Liver (tissue), 9 donors: ENCODE measurements around the gene PRKN. TPM values are rescaled to one million over a fixed set of nuclear protein-coding genes. Genes with fewer than 3 reads are reported as not detected.

Source experiments
- DNase-seq: peaks from one replicate; pipeline ENCODE4 v3.0.0-alpha.2; 2017; ENCODE audit warnings: low spot score
- H3K27ac ChIP-seq, 2 donors: one replicate each; pipeline ENCODE4 v1.7.0; 2013; ENCODE audit warnings: inconsistent platforms in 2 of 2, low read length in 2 of 2, control low read depth in 1 of 2, low read depth in 1 of 2, mild to moderate bottlenecking in 1 of 2
- H3K27me3 ChIP-seq, 4 donors: one replicate each; pipeline versions ENCODE4 v1.6.1 to v1.7.0; 2013; ENCODE audit warnings: low read length in 3 of 4, inconsistent platforms in 1 of 4, mild to moderate bottlenecking in 1 of 4, moderate library complexity in 1 of 4; ENCODE audit not compliant: control insufficient read depth in 4 of 4, insufficient read depth in 4 of 4
- H3K36me3 ChIP-seq, 4 donors: one replicate each; pipeline versions ENCODE4 v1.6.1 to v1.7.0; 2013; ENCODE audit warnings: low read length in 3 of 4, mild to moderate bottlenecking in 3 of 4, low read depth in 1 of 4, moderate library complexity in 1 of 4; ENCODE audit not compliant: control insufficient read depth in 4 of 4, insufficient read depth in 3 of 4
- H3K4me1 ChIP-seq, 4 donors: one replicate each; pipeline versions ENCODE4 v1.6.1 to v1.7.0; 2013; ENCODE audit warnings: low read length in 3 of 4, mild to moderate bottlenecking in 3 of 4, moderate library complexity in 1 of 4; ENCODE audit not compliant: control insufficient read depth in 4 of 4, insufficient read depth in 4 of 4
- H3K4me3 ChIP-seq, 3 donors: one replicate each; pipeline versions ENCODE4 v1.6.1 to v1.7.0; 2013; ENCODE audit warnings: low read length in 3 of 3, control low read depth in 1 of 3, low read depth in 1 of 3, mild to moderate bottlenecking in 1 of 3
- H3K9ac ChIP-seq, 2 donors: one replicate each; pipeline ENCODE4 v1.7.0; 2013; ENCODE audit warnings: low read length in 2 of 2, mild to moderate bottlenecking in 2 of 2, moderate library complexity in 2 of 2, control low read depth in 1 of 2, low read depth in 1 of 2
- H3K9me3 ChIP-seq, 4 donors: one replicate each; pipeline versions ENCODE4 v1.6.1 to v1.7.0; 2013; ENCODE audit warnings: low read length in 3 of 4; ENCODE audit not compliant: control insufficient read depth in 4 of 4
- EGR1 ChIP-seq, 2 donors: IDR thresholded peaks; 2 replicates each; pipeline ENCODE4 v1.6.1; 2016 to 2018; ENCODE audit warnings: antibody characterized with exemption in 2 of 2, low read depth in 2 of 2
- FOXA1 ChIP-seq: IDR thresholded peaks from 2 replicates; pipeline ENCODE4 v1.6.1; 2016; ENCODE audit warnings: antibody characterized with exemption
- FOXA2 ChIP-seq: IDR thresholded peaks from 2 replicates; pipeline ENCODE4 v1.6.1; 2016; ENCODE audit warnings: antibody characterized with exemption
- GABPA ChIP-seq, 2 donors: IDR thresholded peaks in 1 of 2; conservative IDR thresholded peaks in 1 of 2; 2 replicates each; pipeline ENCODE4 v1.6.1; 2016; ENCODE audit warnings: antibody characterized with exemption in 2 of 2, mild to moderate bottlenecking in 1 of 2, moderate library complexity in 1 of 2
- HNF4A ChIP-seq, 2 donors: conservative IDR thresholded peaks; 2 replicates each; pipeline ENCODE4 v1.6.1; 2016; ENCODE audit warnings: antibody characterized with exemption in 2 of 2, mild to moderate bottlenecking in 2 of 2
- HNF4G ChIP-seq: IDR thresholded peaks from 2 replicates; pipeline ENCODE4 v1.6.1; 2016; ENCODE audit warnings: antibody characterized with exemption
- JUND ChIP-seq, 2 donors: IDR thresholded peaks; 2 replicates each; pipeline ENCODE4 v1.6.1; 2016; ENCODE audit warnings: antibody characterized with exemption in 2 of 2
- NR2F2 ChIP-seq: IDR thresholded peaks from 2 replicates; pipeline ENCODE4 v1.6.1; 2016; ENCODE audit warnings: antibody characterized with exemption
- RAD21 ChIP-seq, 2 donors: IDR thresholded peaks; 2 replicates each; pipeline ENCODE4 v1.6.1; 2016; ENCODE audit warnings: antibody characterized with exemption in 2 of 2, mild to moderate bottlenecking in 2 of 2
- RXRA ChIP-seq, 2 donors: IDR thresholded peaks; 2 replicates each; pipeline ENCODE4 v1.6.1; 2017 to 2018; ENCODE audit warnings: antibody characterized with exemption in 2 of 2, mild to moderate bottlenecking in 1 of 2
- SP1 ChIP-seq: IDR thresholded peaks from 2 replicates; pipeline ENCODE4 v1.6.1; 2018; ENCODE audit warnings: antibody characterized with exemption, mild to moderate bottlenecking
- TAF1 ChIP-seq: conservative IDR thresholded peaks from 2 replicates; pipeline ENCODE4 v1.6.1; 2016; ENCODE audit warnings: antibody characterized with exemption, mild to moderate bottlenecking
- YY1 ChIP-seq: IDR thresholded peaks from 2 replicates; pipeline ENCODE4 v1.6.1; 2016; ENCODE audit warnings: antibody characterized with exemption, mild to moderate bottlenecking
- WGBS: extraction: QIAGEN DNeasy Blood & Tissue Kit; methylation state at CpG from one replicate; pipeline ENCODE4 v1.1.7; 2013; 5-methylcytosine and 5-hydroxymethylcytosine counted together
- polyA plus RNA-seq, 2 donors: library from polyadenylated mRNA; stranded (reverse) in 1 of 2; unstranded in 1 of 2; fragments of 200-250 nt in 1 of 2; fragments of >200 nt in 1 of 2; fragmentation: Nextera tagmentation in 1 of 2; extraction: Ambion mirVana in 1 of 2; gene quantifications; one replicate each; pipeline versions ENCODE4 v1.2.1 to v1.2.3, GENCODE V29; 2013 to 2015
- total RNA-seq, 2 donors: library from RNA; depleted of rRNA; stranded (reverse); fragments of >200 nt; gene quantifications; one replicate each; pipeline ENCODE4 v1.2.3, GENCODE V29; 2014
- TF ChIP-seq, protein P1 (sequence below): IDR thresholded peaks from 2 replicates; pipeline ENCODE4 v1.6.1; 2016; ENCODE audit warnings: antibody characterized with exemption, mild to moderate bottlenecking
- TF ChIP-seq, protein P2 (sequence below): IDR thresholded peaks from 2 replicates; pipeline ENCODE4 v1.6.1; 2016; ENCODE audit warnings: antibody characterized with exemption
- TF ChIP-seq, protein P3 (sequence below): fragments of 150-350 bp; IDR thresholded peaks from 2 replicates; pipeline ENCODE4 v1.5.1; 2017; ENCODE audit warnings: improper control_type of control experiment, low read depth, low read length; ENCODE audit not compliant: missing input control
- TF ChIP-seq, protein P4 (sequence below): IDR thresholded peaks from 2 replicates; pipeline ENCODE4 v1.6.1; 2016; ENCODE audit warnings: antibody characterized with exemption
- TF ChIP-seq, protein P5 (sequence below): IDR thresholded peaks from 2 replicates; pipeline ENCODE4 v1.6.1; 2016; ENCODE audit warnings: antibody characterized with exemption
- donor health status: healthy.
- donor health status: healthy.
- donor health status: healthy.
- donor health status: healthy.
- donor health status: healthy.

PRKN gene
- total and polyA plus RNA-seq, 4 donors, result 0.47 to 4.1 (median 3.2) TPM

DNA sequence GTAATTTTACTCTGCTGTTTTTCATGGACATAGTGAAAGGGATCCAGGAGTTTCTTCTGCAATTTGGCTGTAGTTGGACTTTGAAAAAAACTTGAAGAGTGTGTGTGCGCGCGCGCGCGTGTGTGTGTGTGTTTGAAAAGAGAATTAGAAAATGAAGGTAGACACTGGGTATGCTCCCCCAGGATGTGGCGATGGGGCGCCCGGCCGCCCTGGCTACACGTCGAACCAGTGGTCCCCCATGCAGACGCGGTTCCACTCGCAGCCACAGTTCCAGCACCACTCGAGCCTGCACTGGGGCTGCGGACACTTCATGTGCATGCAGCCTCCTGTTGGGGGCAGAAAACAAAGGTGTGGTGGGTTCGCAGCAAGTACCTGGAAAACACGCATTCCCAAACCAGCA is 1377.7 kb downstream of the PRKN start:
- TF ChIP-seq, protein P1, sequence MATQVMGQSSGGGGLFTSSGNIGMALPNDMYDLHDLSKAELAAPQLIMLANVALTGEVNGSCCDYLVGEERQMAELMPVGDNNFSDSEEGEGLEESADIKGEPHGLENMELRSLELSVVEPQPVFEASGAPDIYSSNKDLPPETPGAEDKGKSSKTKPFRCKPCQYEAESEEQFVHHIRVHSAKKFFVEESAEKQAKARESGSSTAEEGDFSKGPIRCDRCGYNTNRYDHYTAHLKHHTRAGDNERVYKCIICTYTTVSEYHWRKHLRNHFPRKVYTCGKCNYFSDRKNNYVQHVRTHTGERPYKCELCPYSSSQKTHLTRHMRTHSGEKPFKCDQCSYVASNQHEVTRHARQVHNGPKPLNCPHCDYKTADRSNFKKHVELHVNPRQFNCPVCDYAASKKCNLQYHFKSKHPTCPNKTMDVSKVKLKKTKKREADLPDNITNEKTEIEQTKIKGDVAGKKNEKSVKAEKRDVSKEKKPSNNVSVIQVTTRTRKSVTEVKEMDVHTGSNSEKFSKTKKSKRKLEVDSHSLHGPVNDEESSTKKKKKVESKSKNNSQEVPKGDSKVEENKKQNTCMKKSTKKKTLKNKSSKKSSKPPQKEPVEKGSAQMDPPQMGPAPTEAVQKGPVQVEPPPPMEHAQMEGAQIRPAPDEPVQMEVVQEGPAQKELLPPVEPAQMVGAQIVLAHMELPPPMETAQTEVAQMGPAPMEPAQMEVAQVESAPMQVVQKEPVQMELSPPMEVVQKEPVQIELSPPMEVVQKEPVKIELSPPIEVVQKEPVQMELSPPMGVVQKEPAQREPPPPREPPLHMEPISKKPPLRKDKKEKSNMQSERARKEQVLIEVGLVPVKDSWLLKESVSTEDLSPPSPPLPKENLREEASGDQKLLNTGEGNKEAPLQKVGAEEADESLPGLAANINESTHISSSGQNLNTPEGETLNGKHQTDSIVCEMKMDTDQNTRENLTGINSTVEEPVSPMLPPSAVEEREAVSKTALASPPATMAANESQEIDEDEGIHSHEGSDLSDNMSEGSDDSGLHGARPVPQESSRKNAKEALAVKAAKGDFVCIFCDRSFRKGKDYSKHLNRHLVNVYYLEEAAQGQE, result no peak
- TF ChIP-seq, protein P2, sequence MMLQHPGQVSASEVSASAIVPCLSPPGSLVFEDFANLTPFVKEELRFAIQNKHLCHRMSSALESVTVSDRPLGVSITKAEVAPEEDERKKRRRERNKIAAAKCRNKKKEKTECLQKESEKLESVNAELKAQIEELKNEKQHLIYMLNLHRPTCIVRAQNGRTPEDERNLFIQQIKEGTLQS, result no peak
- TF ChIP-seq EGR1 (IDR thresholded peaks at IDR 0.05; ENCODE audit: low read depth in 2 of 2) (no peak), HNF4A (conservative IDR thresholded peaks at IDR 0.05) (no peak), HNF4G (no peak), JUND (IDR thresholded peaks at IDR 0.05) (no peak), NR2F2 (no peak), FOXA1 (no peak), TAF1 (no peak), RXRA (IDR thresholded peaks at IDR 0.05) (no peak), YY1 (no peak), GABPA (IDR thresholded peaks at IDR 0.05 in 1 of 2, conservative IDR thresholded peaks at IDR 0.05 in 1 of 2) (no peak), RAD21 (IDR thresholded peaks at IDR 0.05) (no peak), FOXA2 (no peak), SP1 (no peak)
- TF ChIP-seq, protein P3, sequence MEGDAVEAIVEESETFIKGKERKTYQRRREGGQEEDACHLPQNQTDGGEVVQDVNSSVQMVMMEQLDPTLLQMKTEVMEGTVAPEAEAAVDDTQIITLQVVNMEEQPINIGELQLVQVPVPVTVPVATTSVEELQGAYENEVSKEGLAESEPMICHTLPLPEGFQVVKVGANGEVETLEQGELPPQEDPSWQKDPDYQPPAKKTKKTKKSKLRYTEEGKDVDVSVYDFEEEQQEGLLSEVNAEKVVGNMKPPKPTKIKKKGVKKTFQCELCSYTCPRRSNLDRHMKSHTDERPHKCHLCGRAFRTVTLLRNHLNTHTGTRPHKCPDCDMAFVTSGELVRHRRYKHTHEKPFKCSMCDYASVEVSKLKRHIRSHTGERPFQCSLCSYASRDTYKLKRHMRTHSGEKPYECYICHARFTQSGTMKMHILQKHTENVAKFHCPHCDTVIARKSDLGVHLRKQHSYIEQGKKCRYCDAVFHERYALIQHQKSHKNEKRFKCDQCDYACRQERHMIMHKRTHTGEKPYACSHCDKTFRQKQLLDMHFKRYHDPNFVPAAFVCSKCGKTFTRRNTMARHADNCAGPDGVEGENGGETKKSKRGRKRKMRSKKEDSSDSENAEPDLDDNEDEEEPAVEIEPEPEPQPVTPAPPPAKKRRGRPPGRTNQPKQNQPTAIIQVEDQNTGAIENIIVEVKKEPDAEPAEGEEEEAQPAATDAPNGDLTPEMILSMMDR, result no peak
- TF ChIP-seq, protein P4, sequence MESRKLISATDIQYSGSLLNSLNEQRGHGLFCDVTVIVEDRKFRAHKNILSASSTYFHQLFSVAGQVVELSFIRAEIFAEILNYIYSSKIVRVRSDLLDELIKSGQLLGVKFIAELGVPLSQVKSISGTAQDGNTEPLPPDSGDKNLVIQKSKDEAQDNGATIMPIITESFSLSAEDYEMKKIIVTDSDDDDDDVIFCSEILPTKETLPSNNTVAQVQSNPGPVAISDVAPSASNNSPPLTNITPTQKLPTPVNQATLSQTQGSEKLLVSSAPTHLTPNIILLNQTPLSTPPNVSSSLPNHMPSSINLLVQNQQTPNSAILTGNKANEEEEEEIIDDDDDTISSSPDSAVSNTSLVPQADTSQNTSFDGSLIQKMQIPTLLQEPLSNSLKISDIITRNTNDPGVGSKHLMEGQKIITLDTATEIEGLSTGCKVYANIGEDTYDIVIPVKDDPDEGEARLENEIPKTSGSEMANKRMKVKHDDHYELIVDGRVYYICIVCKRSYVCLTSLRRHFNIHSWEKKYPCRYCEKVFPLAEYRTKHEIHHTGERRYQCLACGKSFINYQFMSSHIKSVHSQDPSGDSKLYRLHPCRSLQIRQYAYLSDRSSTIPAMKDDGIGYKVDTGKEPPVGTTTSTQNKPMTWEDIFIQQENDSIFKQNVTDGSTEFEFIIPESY, result no peak
- TF ChIP-seq, protein P5, sequence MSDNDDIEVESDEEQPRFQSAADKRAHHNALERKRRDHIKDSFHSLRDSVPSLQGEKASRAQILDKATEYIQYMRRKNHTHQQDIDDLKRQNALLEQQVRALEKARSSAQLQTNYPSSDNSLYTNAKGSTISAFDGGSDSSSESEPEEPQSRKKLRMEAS, result no peak
- H3K9me3 ChIP-seq, result no peaks in the 10 kb centered on the region
- no peaks in the 10 kb centered on the region for H3K4me1 ChIP-seq
- no peak overlapping the region for H3K27ac ChIP-seq
- H3K4me3 ChIP-seq, result no peak overlapping the region
- H3K36me3 ChIP-seq, result no peaks in the 10 kb centered on the region
- no peak for DNase-seq
- no peak overlapping the region for H3K9ac ChIP-seq
- H3K27me3 ChIP-seq, result no peaks in the 10 kb centered on the region
- WGBS, result 97% methylated on average over 19 of the region's 19 CpGs
